GM21576 (cell line): ENCODE results near the gene CLECL1.
"Not testable (repeated sequence)": the region's sequence is repeated elsewhere in the genome, so short reads cannot be mapped to it uniquely, and the experiment has no call there.

Experiments
- ATAC-seq: cut with Tn5 transposase; IDR thresholded peaks from one replicate; pipeline ENCODE4 v1.9.1; 2021; ENCODE audit warnings: mild to moderate bottlenecking, moderate library complexity; ENCODE audit not compliant: unreplicated experiment

The CLECL1 gene

GRCh38 chr12:9752145-9752933, 19.4 kb upstream of the CLECL1 start:
- no peak for ATAC-seq

DNA sequence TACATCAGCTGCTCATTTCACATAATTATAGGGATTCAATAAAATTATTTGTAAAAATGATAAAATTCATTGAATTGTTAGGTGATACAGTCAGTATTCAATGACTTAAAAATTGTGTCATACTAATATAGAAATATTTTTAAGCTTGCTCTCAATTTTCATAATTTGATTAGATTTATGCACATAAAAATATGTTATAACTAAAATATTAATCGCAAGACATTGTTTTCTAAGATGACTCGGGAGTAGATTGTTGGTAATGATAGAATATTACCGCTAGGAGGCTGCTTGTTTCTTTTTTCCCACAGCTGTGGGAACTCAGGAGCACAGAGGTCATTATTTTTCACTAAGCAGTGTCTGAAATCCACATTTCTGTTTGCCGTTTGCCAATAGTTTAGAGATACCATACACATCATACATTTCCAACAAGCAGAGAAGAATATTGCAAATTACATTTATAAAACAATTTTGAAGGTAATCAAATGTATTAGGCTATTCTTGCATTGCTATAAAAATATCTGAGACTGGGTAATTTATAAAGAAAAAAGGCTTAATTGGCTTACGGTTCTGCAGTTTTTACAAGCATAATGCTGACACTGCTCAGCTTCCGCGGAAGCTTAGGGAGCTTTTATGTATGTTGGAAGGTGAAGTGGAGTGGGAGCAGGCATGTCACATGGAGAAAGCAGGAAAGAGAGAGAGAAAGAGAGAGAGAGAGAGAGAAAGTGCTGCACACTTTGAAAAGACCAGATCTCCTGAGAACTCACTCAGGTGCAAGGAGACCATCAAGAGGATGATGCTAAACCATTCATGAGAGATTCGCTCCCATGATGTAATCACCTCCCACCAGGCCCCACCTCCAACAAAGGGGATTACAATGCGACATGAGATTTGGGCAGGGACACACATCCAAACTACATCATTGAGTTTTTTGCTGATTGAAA, 18.6 kb upstream of the CLECL1 start:
- ATAC-seq, result no peak

- ATAC-seq, result no peak
These were observed 17.6 kb upstream of the CLECL1 start for GRCh38 chr12:9750276-9751203.

GRCh38 chr12:9749640-9750039, 16.7 kb upstream of the CLECL1 start:
- ATAC-seq, result no peak

- no peak for ATAC-seq
These were observed 12.3 kb upstream of the CLECL1 start for GRCh38 chr12:9745199-9745598.

- ATAC-seq, result no peak
These were observed 9.8 kb upstream of the CLECL1 start for GRCh38 chr12:9742661-9743060.

- peak; percentile 84 for ATAC-seq
These were observed 8.8 kb upstream of the CLECL1 start for GRCh38 chr12:9741726-9742125.

- ATAC-seq, result no peak
These were observed 7.3 kb upstream of the CLECL1 start for GRCh38 chr12:9740106-9740750.

DNA sequence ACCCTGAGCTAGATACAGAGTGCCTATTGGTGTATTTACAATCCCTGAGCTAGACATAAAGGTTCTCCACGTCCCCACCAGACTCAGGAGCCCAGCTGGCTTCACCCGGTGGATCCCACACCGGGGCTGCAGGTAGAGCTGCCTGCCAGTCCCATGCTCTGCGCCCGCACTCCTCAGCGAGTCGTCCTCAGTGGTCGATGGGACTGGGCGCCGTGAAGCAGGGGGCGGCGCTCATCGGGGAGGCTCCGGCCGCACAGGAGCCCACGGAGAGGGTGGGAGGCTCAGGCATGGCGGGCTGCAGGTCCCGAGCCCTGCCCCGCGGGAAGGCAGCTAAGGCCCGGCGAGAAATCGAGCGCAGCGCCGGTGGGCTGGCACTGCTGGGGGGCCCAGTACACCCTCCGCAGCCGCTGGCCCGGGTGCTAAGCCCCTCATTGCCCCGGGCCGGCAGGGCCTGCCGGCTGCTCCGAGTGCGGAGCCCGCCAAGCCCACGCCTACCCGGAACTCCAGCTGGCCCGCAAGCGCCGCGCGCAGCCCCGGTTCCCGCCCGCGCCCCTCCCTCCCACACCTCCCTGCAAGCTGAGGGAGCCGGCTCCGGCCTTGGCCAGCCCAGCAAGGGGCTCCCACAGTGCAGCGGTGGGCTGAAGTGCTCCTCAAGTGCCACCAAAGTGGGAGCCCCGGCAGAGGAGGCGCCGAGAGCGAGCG, 6.7 kb upstream of the CLECL1 start:
- ATAC-seq, result not testable (repeated sequence)

DNA sequence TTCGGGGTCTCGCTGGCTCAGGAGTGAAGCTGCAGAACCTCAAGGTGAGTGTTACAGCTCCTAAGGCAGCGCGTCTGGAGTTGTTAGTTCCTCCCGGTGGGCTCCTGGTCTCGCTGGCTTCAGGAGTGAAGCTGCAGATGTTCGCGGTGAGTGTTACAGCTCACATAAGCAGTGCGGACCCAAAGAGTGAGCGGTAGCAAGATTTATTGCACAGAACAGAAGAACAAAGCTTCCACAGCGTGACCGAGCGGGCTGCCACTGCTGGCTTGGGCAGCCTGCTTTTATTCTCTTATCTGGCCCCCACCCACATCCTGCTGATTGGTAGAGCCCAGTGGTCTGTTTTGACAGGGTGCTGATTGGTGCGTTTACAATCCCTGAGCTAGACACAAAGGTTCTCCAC, 6.0 kb upstream of the CLECL1 start:
- ATAC-seq, result not testable (repeated sequence)

DNA sequence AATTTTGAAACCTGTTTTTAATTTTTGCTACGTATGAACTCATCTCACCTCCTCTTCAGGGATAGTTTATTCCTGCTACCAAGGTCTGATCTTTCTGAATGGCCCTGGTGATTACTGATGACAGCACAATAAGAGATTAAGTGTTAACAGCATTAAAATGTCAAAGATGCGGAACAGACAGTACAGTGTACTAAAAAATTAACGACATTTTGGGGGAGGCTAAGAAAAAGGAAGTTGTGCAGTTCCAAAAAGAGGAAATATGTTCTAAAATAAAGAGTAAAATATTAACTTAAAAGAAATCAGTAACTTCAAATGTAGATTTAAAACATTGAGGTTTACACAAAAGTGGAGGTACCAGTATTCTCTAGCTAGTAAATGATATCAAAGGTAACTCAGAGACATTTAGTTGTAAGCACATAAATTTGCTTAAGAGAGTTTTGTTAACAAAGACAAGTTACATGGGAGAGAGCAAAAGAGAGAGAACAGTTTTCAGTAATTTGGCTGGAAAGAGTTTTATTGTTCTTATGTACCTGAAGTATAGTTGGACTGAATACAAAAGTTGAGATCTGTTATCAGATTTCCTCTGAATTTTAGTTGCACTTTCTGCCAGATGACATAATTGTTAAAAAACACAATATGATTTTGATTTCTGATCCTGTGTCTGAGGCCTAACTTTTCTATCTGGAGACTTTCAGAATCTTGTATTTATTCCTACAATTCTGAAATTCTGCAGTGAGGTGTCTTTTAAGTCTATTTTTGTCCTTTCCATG, 4.2 kb upstream of the CLECL1 start:
- ATAC-seq, result no peak

GRCh38 chr12:9735601-9736000, 2.7 kb upstream of the CLECL1 start:
- ATAC-seq, result no peak

DNA sequence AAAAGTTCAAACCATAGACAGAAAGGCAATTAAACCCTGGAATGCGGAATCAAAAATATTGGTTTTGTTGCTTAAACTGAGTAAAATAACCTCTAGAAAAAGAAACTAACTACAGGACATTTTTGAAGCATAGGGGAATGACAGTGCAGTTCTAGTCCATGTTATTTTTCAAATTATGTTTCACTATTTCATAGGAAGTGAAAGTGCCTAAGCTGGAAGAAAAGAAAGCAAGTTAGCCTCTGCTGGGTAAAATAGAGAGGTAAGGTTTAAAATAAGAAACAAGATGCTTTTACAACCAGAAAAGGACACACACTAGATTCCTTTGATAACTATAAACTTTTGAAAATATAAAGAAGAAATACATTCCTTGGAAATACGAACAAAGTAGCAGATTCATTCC, 1.1 kb downstream of the CLECL1 start:
- ATAC-seq, result peak; percentile 43

DNA sequence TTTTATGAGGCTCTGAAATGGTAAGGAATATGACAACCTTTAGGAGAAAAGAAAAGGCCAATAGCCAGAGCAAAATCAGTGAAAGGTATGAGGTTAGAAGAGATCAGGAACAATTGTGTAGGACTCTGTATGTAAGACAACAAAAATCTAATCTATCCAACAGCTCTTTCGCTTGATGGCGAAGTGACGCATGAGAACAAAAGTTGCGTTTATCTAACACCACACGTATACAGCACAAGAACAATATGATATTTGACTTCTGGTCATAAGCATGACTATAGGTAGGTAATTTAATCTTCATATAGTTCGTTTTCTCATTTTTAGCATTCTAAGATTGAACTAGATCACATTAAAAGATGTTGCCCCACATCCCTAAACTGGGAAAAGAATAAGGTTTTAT, 1.5 kb downstream of the CLECL1 start:
- ATAC-seq, result no peak

DNA sequence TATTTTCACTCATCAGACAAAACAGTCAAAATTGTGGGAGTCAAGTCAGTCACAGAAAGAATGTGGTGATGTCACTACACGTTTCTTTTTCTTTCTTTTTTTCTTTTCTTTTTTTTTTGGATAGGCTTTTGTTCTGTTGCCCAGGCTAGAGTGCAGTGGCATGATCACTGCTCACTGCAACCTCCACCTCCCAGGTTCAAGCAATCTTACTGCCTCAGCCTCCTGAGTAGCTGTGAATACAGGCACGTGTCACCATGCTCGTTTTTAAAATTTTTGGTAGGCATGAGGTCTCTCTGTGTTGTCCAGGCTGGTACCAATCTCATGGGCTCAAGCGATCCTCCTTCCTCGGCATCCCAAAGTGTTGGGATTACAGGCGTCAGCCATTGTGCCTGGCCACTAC, 2.3 kb downstream of the CLECL1 start:
- ATAC-seq, result no peak

GRCh38 chr12:9730011-9730410, 2.9 kb downstream of the CLECL1 start:
- no peak for ATAC-seq

DNA sequence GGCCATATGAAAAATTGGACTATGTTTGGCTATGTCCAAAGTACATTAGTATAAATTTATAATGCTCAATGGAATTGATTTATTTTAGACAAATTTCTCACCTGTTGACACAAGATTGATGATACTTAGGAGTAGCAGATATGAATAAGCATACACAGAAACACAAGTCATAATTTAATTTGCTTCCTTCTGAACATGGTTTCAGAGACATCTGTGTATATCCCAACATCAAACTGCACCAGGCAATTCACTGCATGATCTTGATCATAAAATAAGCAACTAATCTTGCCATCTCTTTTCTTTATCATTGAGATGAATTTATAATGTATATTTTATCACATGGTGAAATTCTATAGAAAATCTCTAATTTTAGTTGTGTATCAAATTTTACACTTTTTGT, 3.8 kb downstream of the CLECL1 start:
- ATAC-seq, result no peak

GRCh38 chr12:9727813-9728212, 5.1 kb downstream of the CLECL1 start:
- ATAC-seq, result no peak
